ENCODE data around the gene GRIK4. TPM values are rescaled to one million over a fixed set of nuclear protein-coding genes. Genes with fewer than 3 reads are reported as not detected.

Gene GRIK4
- total RNA-seq, 4 donors from 2014 or later, result under 0.01 to 0.69 (median 0.25) TPM

- WGBS, 2 donors (ENCODE audit: low coverage in 1 of 2), result 68 to 87% methylated on average over 7 to 9 of the region's 9 CpGs
- no peak for ATAC-seq
- Histone ChIP-seq H3K36me3 (no peaks in the 10 kb centered on the region), H3K27ac (no peak overlapping the region), H3K9me3 (no peaks in the 10 kb centered on the region), H3K27me3 (peaks cover 15% of the 10 kb centered on the region), H3K4me1 (no peaks in the 10 kb centered on the region), H3K4me3 (no peak overlapping the region)
- no peak for TF ChIP-seq POLR2AphosphoS5 (IDR thresholded peaks at IDR 0.05)
- TF ChIP-seq POLR2A (IDR thresholded peaks at IDR 0.05), result no peak
- no peak for TF ChIP-seq EP300 (IDR thresholded peaks at IDR 0.05)
- TF ChIP-seq CTCF (IDR thresholded peaks at IDR 0.05), result no peak
Observed at GRCh38 chr11:120893440-120894201, 382.1 kb downstream of the GRIK4 start.

- Histone ChIP-seq H3K27me3 (peaks cover 21% of the 10 kb centered on the region), H3K9me3 (no peaks in the 10 kb centered on the region), H3K27ac (no peak overlapping the region), H3K36me3 (no peaks in the 10 kb centered on the region), H3K4me1 (no peaks in the 10 kb centered on the region), H3K4me3 (no peak overlapping the region)
- ATAC-seq, result no peak
- 67 to 79% methylated on average over 5 to 7 of the region's 12 CpGs for WGBS, 2 donors (ENCODE audit: low coverage in 1 of 2)
- TF ChIP-seq POLR2AphosphoS5 (IDR thresholded peaks at IDR 0.05) (no peak), CTCF (IDR thresholded peaks at IDR 0.05) (no peak), EP300 (IDR thresholded peaks at IDR 0.05) (no peak), POLR2A (IDR thresholded peaks at IDR 0.05) (no peak)
Observed at GRCh38 chr11:120894202-120894985, 382.8 kb downstream of the GRIK4 start.

GRCh38 chr11:120896687-120897086 is 385.1 kb downstream of the GRIK4 start:
- no peak overlapping the region for H3K4me3 ChIP-seq
- H3K4me1 ChIP-seq, result no peaks in the 10 kb centered on the region
- 97% methylated on average over 6 of the region's 7 CpGs; no CpG with 5 or more reads in 1 of the 2 donors for WGBS, 2 donors (ENCODE audit: low coverage in 1 of 2)
- H3K36me3 ChIP-seq, result no peaks in the 10 kb centered on the region
- H3K9me3 ChIP-seq, result no peaks in the 10 kb centered on the region
- peaks cover 26% of the 10 kb centered on the region for H3K27me3 ChIP-seq
- ATAC-seq, result no peak
- TF ChIP-seq EP300 (IDR thresholded peaks at IDR 0.05), result no peak
- no peak for TF ChIP-seq CTCF (IDR thresholded peaks at IDR 0.05)
- TF ChIP-seq POLR2A (IDR thresholded peaks at IDR 0.05), result no peak
- no peak for TF ChIP-seq POLR2AphosphoS5 (IDR thresholded peaks at IDR 0.05)
- H3K27ac ChIP-seq, result no peak overlapping the region

GRCh38 chr11:120898568-120898967 is 387.0 kb downstream of the GRIK4 start:
- no peak for ATAC-seq
- no peak for TF ChIP-seq CTCF (IDR thresholded peaks at IDR 0.05)
- no peak for TF ChIP-seq POLR2AphosphoS5 (IDR thresholded peaks at IDR 0.05)
- no peak for TF ChIP-seq EP300 (IDR thresholded peaks at IDR 0.05)
- TF ChIP-seq POLR2A (IDR thresholded peaks at IDR 0.05), result no peak
- no peak overlapping the region for H3K27ac ChIP-seq
- 85 to 87% methylated on average over 4 to 5 of the region's 6 CpGs for WGBS, 2 donors (ENCODE audit: low coverage in 1 of 2)
- H3K4me1 ChIP-seq, result no peaks in the 10 kb centered on the region
- H3K9me3 ChIP-seq, result no peaks in the 10 kb centered on the region
- H3K4me3 ChIP-seq, result no peak overlapping the region
- no peaks in the 10 kb centered on the region for H3K36me3 ChIP-seq
- H3K27me3 ChIP-seq, result peaks cover 31% of the 10 kb centered on the region
